OCI-M2 (cell line): Measurements from ENCODE around the gene ADAM8.

ENCODE experiments used
- DNase-seq: peaks from one replicate; lab custom pipeline; 2025; ENCODE audit not compliant: unreplicated experiment; lab: John Stamatoyannopoulos, UW

The ADAM8 gene

GRCh38 chr10:133251388-133252222 is 25.1 kb downstream of the ADAM8 start:
- DNase-seq, result no peak

GRCh38 chr10:133249975-133250754 is 26.5 kb downstream of the ADAM8 start:
- DNase-seq, result no peak

- DNase-seq, result no peak
These were observed 27.4 kb downstream of the ADAM8 start for GRCh38 chr10:133249094-133249780.

- no peak for DNase-seq
These were observed 28.3 kb downstream of the ADAM8 start for GRCh38 chr10:133248334-133248715.

GRCh38 chr10:133247681-133248333 is 28.9 kb downstream of the ADAM8 start:
- no peak for DNase-seq

- no peak for DNase-seq
These were observed 30.4 kb downstream of the ADAM8 start for GRCh38 chr10:133246236-133246626.

GRCh38 chr10:133245439-133246235 is 31.0 kb downstream of the ADAM8 start:
- peak; percentile 73 for DNase-seq

GRCh38 chr10:133243593-133243992 is 33.1 kb downstream of the ADAM8 start:
- no peak for DNase-seq

- DNase-seq, result no peak
These were observed 33.9 kb downstream of the ADAM8 start for GRCh38 chr10:133242611-133243356.

- no peak for DNase-seq
These were observed 35.0 kb downstream of the ADAM8 start for GRCh38 chr10:133241501-133242205.

GRCh38 chr10:133239990-133240389 is 36.7 kb downstream of the ADAM8 start:
- no peak for DNase-seq

GRCh38 chr10:133238466-133238804 is 38.2 kb downstream of the ADAM8 start:
- no peak for DNase-seq

GRCh38 chr10:133237588-133238465 is 38.8 kb downstream of the ADAM8 start, which contains the start of gene VENTX:
TSS of gene VENTX (plus strand) at chr10:133237855. CDS start at chr10:133237915, 60 bp downstream.
- no peak for DNase-seq

GRCh38 chr10:133237241-133237587 is 39.5 kb downstream of the ADAM8 start:
- DNase-seq, result no peak

GRCh38 chr10:133236401-133237240 is 40.0 kb downstream of the ADAM8 start:
- DNase-seq, result no peak

GRCh38 chr10:133235932-133236331 is 40.7 kb downstream of the ADAM8 start:
- DNase-seq, result no peak

- no peak for DNase-seq
These were observed 41.3 kb downstream of the ADAM8 start for GRCh38 chr10:133235265-133235855.
